Measurements from ENCODE around the gene IGFALS.

IGFALS gene

DNA sequence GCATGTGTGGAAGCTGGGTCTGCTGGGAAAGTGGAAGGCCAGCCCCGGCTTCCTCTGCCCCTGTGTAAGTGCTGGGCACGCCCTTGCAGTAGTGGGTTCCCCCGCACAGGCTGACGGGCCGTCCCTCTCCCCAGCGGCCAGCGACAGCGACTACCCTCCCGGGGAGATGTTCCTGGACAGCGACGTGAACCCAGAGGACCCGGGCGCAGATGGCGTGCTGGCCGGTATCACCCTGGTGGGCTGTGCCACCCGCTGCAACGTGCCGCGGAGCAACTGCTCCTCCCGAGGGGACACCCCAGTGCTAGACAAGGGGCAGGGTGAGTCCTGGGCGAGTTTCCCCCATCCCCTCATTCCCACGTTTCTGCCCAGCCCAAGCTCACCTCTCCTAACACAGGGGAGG lies 27.7 kb downstream of the IGFALS start:
- DNase-seq (ENCODE audit: low spot score): no peak

- no peak for DNase-seq (ENCODE audit: low spot score)
Measured at GRCh38 chr16:1764971-1765370, 28.5 kb downstream of the IGFALS start.

DNA sequence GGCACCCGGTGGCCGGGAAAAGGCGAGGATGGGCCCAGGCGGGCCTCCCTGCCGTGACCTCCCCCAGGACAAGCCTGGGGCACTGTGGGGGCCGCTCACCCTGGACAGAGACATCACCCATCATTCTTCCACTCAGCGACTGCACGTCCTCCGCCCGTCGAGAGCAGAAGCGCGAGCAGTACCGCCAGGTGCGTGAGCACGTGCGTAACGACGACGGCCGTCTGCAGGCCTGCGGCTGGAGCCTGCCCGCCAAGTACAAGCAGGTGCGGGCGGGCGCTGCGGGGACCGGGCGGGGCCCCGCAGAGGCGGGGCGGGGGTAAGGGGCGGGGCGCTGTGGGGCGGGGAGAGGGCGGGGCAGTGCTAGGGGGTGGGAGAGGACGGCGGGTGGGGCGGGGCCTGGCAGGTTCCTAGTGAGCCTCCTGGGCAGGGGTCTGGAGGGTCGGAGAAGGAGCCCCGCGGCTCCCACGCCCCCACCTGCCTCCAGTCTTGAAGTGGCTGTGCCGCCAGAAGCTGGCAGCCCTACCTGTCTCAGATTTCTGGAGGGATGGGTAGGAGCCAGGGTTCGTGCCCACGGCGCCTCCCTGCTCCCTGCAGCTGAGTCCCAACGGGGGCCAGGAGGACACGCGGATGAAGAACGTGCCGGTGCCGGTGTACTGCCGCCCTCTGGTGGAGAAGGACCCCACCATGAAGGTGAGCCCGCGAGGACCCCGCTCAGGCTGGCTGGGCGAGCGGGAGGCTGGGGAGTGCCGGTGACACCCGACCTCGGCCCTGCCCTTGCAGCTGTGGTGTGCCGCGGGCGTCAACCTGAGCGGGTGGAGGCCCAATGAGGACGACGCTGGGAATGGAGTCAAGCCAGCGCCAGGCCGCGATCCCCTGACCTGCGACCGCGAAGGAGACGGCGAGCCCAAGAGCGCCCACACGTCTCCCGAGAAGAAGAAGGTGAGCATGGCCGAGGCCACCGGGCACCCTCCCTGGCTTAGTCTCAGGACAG lies 29.7 kb downstream of the IGFALS start:
- DNase-seq (ENCODE audit: low spot score): no peak

DNA sequence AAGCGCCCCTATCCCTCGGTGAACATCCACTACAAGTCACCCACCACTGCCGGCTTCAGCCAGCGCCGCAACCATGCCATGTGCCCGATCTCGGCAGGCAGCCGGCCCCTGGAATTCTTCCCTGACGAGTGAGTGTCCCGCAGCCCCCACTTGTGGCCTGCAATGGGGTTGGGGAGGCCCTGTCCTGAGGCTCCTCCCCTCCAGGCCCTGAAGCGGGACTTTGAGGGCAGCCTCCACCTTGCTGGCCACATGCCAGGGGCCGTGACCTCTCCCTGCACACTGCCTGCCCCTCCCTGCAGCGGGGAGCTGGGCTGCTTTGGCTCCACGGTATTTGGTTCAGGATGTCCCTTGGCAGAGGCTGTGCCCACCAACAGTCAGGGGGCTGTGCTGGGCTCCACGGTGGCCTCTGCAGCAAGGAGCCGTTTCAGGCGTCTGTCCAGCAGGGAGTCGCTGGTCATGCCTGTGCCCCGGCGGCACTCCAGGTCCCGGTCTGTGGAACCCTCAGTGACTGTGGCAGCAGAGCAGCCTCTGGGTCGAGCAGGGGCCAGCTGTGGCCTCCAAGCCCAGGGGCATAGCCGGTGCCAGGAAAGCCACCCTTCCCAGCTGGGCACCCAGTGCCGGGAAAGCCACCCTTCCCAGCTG lies 30.5 kb downstream of the IGFALS start:
- no peak for DNase-seq (ENCODE audit: low spot score)

GRCh38 chr16:1762196-1762878 lies 31.2 kb downstream of the IGFALS start:
- no peak for DNase-seq (ENCODE audit: low spot score)

- DNase-seq (ENCODE audit: low spot score): no peak
Measured at GRCh38 chr16:1761751-1762150, 31.8 kb downstream of the IGFALS start.

GRCh38 chr16:1760911-1761310 lies 32.6 kb downstream of the IGFALS start:
- no peak for DNase-seq (ENCODE audit: low spot score)

GRCh38 chr16:1759511-1759910 lies 34.0 kb downstream of the IGFALS start:
- no peak for DNase-seq (ENCODE audit: low spot score)

GRCh38 chr16:1758923-1759322 lies 34.6 kb downstream of the IGFALS start:
- no peak for DNase-seq (ENCODE audit: low spot score)

- DNase-seq (ENCODE audit: low spot score): no peak
Measured at GRCh38 chr16:1757714-1758461, 35.6 kb downstream of the IGFALS start.

GRCh38 chr16:1754204-1754603 lies 39.3 kb downstream of the IGFALS start:
- no peak for DNase-seq (ENCODE audit: low spot score)

DNA sequence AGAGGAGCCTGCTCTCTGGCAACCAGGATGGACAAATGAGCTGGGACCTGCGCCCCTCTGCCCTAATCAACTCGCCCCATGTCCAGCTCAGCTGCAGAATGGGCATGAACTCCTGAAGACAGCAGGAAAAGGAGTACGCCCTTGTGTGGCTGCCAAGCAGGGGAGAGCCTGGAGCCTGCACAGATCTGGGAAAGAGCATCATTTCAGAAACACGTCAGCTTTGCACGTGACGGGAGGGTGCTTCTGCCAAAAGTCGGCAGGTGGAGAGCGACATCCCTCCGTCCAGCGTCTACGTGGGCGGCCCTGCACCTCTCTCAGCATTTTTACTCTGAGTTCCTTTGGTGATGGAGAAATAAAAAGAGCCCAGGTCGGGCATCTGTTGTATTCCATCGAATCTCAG lies 40.7 kb downstream of the IGFALS start:
- no peak for DNase-seq (ENCODE audit: low spot score)

DNA sequence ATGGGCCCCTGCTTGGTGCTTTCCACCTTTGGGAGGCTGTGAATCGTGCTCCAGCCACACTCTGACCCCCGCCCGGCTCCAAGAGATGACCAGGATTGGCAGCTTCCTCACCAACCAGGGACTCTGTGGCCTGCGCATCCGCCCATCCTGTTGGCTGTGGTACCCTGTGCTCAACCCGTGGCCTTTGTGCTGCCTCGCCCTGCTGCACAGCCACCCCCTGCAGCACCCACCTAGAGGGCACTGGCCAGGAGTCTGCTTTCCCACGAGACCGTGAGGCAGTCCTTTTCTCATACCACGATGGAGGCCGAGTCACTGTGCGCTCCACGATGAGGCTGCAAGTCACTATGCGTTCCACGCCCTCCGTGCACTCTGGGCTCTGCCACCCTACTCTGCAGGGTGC lies 41.6 kb downstream of the IGFALS start:
- DNase-seq (ENCODE audit: low spot score): no peak

- no peak for DNase-seq (ENCODE audit: low spot score)
Measured at GRCh38 chr16:1749152-1750117, 44.1 kb downstream of the IGFALS start.

DNA sequence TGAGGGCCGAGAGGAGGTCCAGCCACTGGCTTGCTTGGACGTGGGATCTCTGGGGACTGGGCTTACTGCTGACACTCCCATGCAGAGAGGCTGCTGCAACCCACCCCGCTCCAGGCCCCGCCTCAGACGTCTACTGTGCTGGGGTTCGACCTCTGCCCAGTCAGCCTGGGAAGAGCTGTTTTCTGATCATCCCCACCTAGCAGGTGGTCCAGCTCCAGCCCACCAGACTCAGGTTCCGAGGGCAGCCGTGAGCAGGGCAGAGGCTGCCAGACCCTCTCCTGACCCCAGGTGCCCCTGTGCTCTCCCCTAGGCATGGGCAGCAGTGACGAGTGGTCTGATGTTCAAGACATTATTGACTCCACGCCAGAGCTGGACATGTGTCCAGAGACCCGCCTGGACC lies 45.6 kb downstream of the IGFALS start:
- DNase-seq (ENCODE audit: low spot score): no peak

DNA sequence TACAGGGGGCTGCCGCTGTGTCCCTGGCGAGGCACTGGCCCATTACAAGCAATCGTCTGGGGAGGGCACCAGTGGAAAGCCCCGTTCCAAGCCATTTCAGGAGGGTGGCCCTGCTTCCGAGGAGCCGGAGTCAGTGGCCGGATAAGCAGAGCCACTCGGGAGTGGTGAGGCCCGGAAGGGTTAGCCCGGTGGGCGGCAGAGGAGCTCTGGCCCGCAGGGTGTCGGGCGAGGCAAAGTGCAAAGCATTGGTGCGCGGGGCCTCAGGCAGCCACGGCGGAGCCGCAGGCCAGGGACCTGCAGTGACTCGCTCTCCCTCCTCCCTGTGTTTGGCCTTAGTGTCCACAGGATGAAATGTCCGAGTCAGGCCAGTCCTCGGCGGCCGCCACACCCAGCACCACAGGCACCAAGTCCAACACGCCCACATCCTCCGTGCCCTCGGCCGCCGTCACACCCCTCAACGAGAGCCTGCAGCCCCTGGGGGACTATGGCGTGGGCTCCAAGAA lies 46.8 kb downstream of the IGFALS start:
- no peak for DNase-seq (ENCODE audit: low spot score)

DNA sequence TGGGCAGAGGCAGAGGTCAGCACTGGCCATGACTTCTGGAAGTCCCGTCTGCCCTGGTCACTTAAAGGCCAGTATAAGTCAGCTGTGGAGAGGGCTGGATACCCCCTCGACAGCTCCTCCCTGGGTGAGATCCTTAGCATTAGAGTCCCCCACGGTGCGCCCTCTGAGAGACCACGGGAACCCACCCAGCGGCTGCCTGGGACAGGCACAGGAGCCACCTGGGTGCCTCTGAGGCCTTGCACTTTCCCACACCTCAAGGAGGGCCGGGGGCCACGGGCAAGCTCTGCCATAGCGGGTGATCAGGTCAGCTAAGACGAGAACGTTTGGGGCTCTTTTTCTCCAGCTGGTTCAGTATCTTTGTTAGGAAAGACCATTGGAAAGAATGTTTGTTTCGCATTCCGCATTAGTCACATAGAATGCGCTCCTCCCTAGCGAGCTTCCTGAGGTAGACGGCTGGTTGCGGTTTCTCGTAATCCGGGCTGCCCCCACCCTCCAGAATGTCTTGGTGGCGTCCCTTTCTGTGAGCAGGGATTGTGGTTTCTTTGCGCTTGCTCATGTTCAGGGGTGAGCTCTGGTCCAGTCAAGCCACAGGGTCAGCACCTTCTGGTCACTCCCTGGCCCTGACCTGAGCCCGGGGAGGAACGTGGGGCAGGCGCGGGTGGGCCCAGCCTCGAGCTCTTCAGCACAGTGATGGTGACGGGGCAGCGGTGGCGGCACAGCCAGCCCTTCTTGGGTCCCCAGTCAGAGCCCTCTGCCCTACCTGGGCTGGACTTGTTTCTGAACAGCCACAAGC lies 47.4 kb downstream of the IGFALS start:
- no peak for DNase-seq (ENCODE audit: low spot score)

DNA sequence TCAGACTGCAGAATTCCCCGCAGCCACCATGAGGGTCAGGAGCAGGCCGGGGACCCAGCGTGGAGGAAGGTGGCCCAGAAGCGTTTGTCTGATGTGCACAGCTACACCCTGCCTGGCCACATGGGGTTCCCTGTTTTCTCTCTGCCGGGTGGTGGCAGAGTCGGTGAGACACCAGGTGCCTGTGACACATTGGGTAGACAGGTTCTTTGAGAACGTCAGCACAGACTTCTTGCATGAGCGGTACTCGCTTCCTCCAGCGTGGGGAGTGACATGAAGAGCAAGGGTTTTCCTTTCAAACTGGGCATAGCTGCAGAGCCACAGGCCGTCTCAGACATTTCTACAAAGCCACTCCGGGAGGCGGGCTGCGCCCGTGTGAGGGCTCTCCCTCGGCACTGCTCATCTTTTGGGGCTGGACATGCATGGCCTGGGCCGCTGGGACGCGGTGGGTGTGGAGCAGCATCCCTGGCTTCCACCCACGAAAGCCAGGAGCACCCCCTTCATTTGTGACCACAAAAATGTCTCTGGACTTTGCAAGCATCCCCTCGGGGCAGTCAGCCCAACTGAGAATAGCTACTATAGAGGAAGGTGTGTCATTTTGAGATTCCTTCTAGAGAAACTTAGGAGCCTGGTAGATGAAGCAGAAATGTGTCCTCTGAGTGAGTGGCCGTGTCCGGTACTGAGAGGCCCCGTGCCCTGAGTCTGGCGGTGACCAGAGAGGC lies 48.2 kb downstream of the IGFALS start:
- DNase-seq (ENCODE audit: low spot score): no peak

- no peak for DNase-seq (ENCODE audit: low spot score)
Measured at GRCh38 chr16:1744338-1744840, 49.1 kb downstream of the IGFALS start.
